HepG2 (cell line): ENCODE measurements around the gene GALR2. TPM values are rescaled to one million over a fixed set of nuclear protein-coding genes. Genes with fewer than 3 reads are reported as not detected.
A peak's percentile ranks its signal among the peaks of the same experiment; 100 is the strongest.

Source experiments
- EED ChIP-seq: sonication (generic); formaldehyde crosslinking; IDR thresholded peaks from 2 replicates; pipeline ENCODE4 v1.5.0; 2020; ENCODE audit warnings: mild to moderate bottlenecking, missing genetic modification reagents
- FLYWCH1 ChIP-seq: sonication (generic); formaldehyde crosslinking; IDR thresholded peaks from 2 replicates; pipeline ENCODE4 v1.8.1; 2023; ENCODE audit warnings: mild to moderate bottlenecking, missing genetic modification reagents
- FOXK1 ChIP-seq: sonication (generic); formaldehyde crosslinking; IDR thresholded peaks from 2 replicates; pipeline ENCODE4 v1.4.0; 2020; ENCODE audit warnings: low read depth, missing genetic modification reagents, borderline replicate concordance
- FOXM1 ChIP-seq: sonication (generic); formaldehyde crosslinking; IDR thresholded peaks from 2 replicates; pipeline ENCODE4 v1.5.0; 2020; ENCODE audit warnings: missing genetic modification reagents
- HDAC1 ChIP-seq: sonication (generic); formaldehyde crosslinking; IDR thresholded peaks from 2 replicates; pipeline ENCODE4 v1.5.1; 2020; ENCODE audit warnings: mild to moderate bottlenecking, missing genetic modification reagents
- HNF1A ChIP-seq, 2 experiments: sonication (generic) in 1 of 2; formaldehyde crosslinking in 1 of 2; IDR thresholded peaks; 2 replicates each; pipeline versions ENCODE4 v1.4.0 to v1.6.1; 2016 to 2020; ENCODE audit warnings: borderline replicate concordance in 1 of 2, low read depth in 1 of 2, mild to moderate bottlenecking in 1 of 2, missing genetic modification reagents in 1 of 2
- HNRNPLL ChIP-seq: fragments of 200-400 bp; formaldehyde crosslinking; IDR thresholded peaks from 2 replicates; pipeline ENCODE4 v1.6.1; 2017; ENCODE audit warnings: mild to moderate bottlenecking, low read depth, low read length; ENCODE audit not compliant: poor library complexity, severe bottlenecking
- IKZF1 ChIP-seq: fragments of 450-650 bp; IDR thresholded peaks from 2 replicates; pipeline ENCODE4 v1.7.1; 2016
- MBNL3 ChIP-seq: fragments of 250-450 bp; sonication (Bioruptor Pico); conservative IDR thresholded peaks from 2 replicates; pipeline ENCODE4 v1.8.0; 2022; ENCODE audit warnings: mild to moderate bottlenecking, inconsistent platforms
- MTF1 ChIP-seq: sonication (generic); formaldehyde crosslinking; IDR thresholded peaks from 2 replicates; pipeline ENCODE4 v1.5.0; 2020; ENCODE audit warnings: missing genetic modification reagents
- MZF1 ChIP-seq: sonication (generic); formaldehyde crosslinking; IDR thresholded peaks from 2 replicates; pipeline ENCODE4 v1.8.1; 2023; ENCODE audit warnings: mild to moderate bottlenecking, missing genetic modification reagents, borderline replicate concordance
- NFE2L2 ChIP-seq: fragments of 150-350 bp; IDR thresholded peaks from 2 replicates; pipeline ENCODE4 v1.6.1; 2014; ENCODE audit warnings: low read length
- NONO ChIP-seq, 2 experiments: fragments of 450-650 bp in 1 of 2; sonication (generic) in 1 of 2; formaldehyde crosslinking in 1 of 2; IDR thresholded peaks in 1 of 2; conservative IDR thresholded peaks in 1 of 2; 2 replicates each; pipeline versions ENCODE4 v1.6.1 to v1.8.0; 2017 to 2022; ENCODE audit warnings: mild to moderate bottlenecking in 1 of 2, missing genetic modification reagents in 1 of 2, moderate library complexity in 1 of 2
- RAD51 ChIP-seq: fragments of 450-650 bp; IDR thresholded peaks from 2 replicates; pipeline ENCODE4 v1.6.1; 2016; ENCODE audit warnings: borderline replicate concordance
- REPIN1 ChIP-seq: sonication (generic); formaldehyde crosslinking; IDR thresholded peaks from 2 replicates; pipeline ENCODE4 v1.8.0; 2022; ENCODE audit warnings: missing genetic modification reagents, low read depth, mild to moderate bottlenecking, borderline replicate concordance
- SAP130 ChIP-seq: IDR thresholded peaks from 2 replicates; pipeline ENCODE4 v1.6.1; 2016; ENCODE audit warnings: low read depth
- SKI ChIP-seq: fragments of 450-650 bp; IDR thresholded peaks from one replicate; pipeline ENCODE4 v1.6.1; 2018; ENCODE audit warnings: mild to moderate bottlenecking; ENCODE audit not compliant: partially characterized antibody
- XRCC5 ChIP-seq: fragments of 200-400 bp; formaldehyde crosslinking; optimal IDR thresholded peaks from 2 replicates; pipeline ENCODE3; 2017; ENCODE audit warnings: mild to moderate bottlenecking, low read length
- ZBTB20 ChIP-seq: sonication (generic); formaldehyde crosslinking; IDR thresholded peaks from 2 replicates; pipeline ENCODE4 v1.8.1; 2023; ENCODE audit warnings: missing genetic modification reagents, low read depth, mild to moderate bottlenecking, borderline replicate concordance
- ZFP82 ChIP-seq: sonication (generic); formaldehyde crosslinking; IDR thresholded peaks from 2 replicates; pipeline ENCODE4 v1.5.1; 2020; ENCODE audit warnings: mild to moderate bottlenecking, missing genetic modification reagents, borderline replicate concordance
- ZNF20 ChIP-seq: sonication (generic); formaldehyde crosslinking; IDR thresholded peaks from 2 replicates; pipeline ENCODE4 v1.4.0; 2020; ENCODE audit warnings: mild to moderate bottlenecking, moderate library complexity, missing genetic modification reagents
- ZNF34 ChIP-seq: sonication (generic); formaldehyde crosslinking; IDR thresholded peaks from 2 replicates; pipeline ENCODE4 v1.4.0; 2020; ENCODE audit warnings: mild to moderate bottlenecking, missing genetic modification reagents, borderline replicate concordance
- ZNF496 ChIP-seq: sonication (generic); formaldehyde crosslinking; IDR thresholded peaks from 2 replicates; pipeline ENCODE4 v1.8.1; 2023; ENCODE audit warnings: mild to moderate bottlenecking, moderate library complexity, missing genetic modification reagents; ENCODE audit not compliant: insufficient replicate concordance
- ZNF501 ChIP-seq: sonication (generic); formaldehyde crosslinking; IDR thresholded peaks from 2 replicates; pipeline ENCODE4 v1.5.1; 2020; ENCODE audit warnings: mild to moderate bottlenecking, moderate library complexity, missing genetic modification reagents
- ZNF619 ChIP-seq: sonication (generic); formaldehyde crosslinking; IDR thresholded peaks from 2 replicates; pipeline ENCODE4 v1.4.0; 2020; ENCODE audit warnings: mild to moderate bottlenecking, missing genetic modification reagents
- ZNF629 ChIP-seq: sonication (generic); formaldehyde crosslinking; conservative IDR thresholded peaks from 2 replicates; pipeline ENCODE4 v1.5.0; 2020; ENCODE audit warnings: missing genetic modification reagents
- ZNF792 ChIP-seq: IDR thresholded peaks from 2 replicates; pipeline ENCODE4 v1.6.1; 2016
- ZSCAN22 ChIP-seq: sonication (generic); formaldehyde crosslinking; IDR thresholded peaks from 2 replicates; pipeline ENCODE4 v1.4.0; 2020; ENCODE audit warnings: mild to moderate bottlenecking, missing genetic modification reagents
- polyA plus RNA-seq, 8 experiments: library from polyadenylated mRNA; depleted of rRNA in 3 of 8; stranded (reverse) in 7 of 8; unstranded in 1 of 8; fragments of >200 nt; fragmentation: Illumina TruSeq in 4 of 8; extraction: Trizol in 4 of 8; gene quantifications; 2 replicates each; pipeline versions ENCODE4 v1.2.1 to v1.2.3, GENCODE V29; 2011 to 2016; ENCODE audit warnings: low read depth in 4 of 8, missing spikeins in 1 of 8, mixed read lengths in 1 of 8; ENCODE audit not compliant: insufficient read depth in 1 of 8
- total RNA-seq, 5 experiments: library from RNA; depleted of rRNA; stranded (reverse); fragments of >200 nt; fragmentation: Illumina TruSeq; extraction: Trizol; gene quantifications; 2 replicates each; pipeline ENCODE4 v1.2.3, GENCODE V29; 2016; ENCODE audit warnings: low read depth in 1 of 5

GALR2 gene
- total and polyA plus RNA-seq, 2 of the 13 experiments (the other 11 are each of a cell fraction or from before 2014, with no cell fraction given), result 0.48 to 0.58 TPM

- TF ChIP-seq HNF1A (IDR thresholded peaks at IDR 0.05; ENCODE audit: low read depth) (0 out of 2 replicates have a peak, but pooled peaks have one; percentile 29), HNF1A (CRISPR knock-in tag; IDR thresholded peaks at IDR 0.05; ENCODE audit: borderline replicate concordance) (no peak), ZNF496 (CRISPR knock-in tag) (no peak), NONO (IDR thresholded peaks at IDR 0.05) (no peak), NONO (CRISPR knock-in tag; conservative IDR thresholded peaks at IDR 0.05) (peak; percentile 38), HNRNPLL (peak; percentile 70), FOXM1 (CRISPR knock-in tag) (no peak), ZNF34 (CRISPR knock-in tag) (no peak), ZSCAN22 (CRISPR knock-in tag) (peak; percentile 9; the same call in 1 of the 2 replicates), ZNF501 (CRISPR knock-in tag) (peak; percentile 79), REPIN1 (peak; percentile 64; the same call in 1 of the 2 replicates), SAP130 (peak; percentile 83), NFE2L2 (no peak), FOXK1 (CRISPR knock-in tag) (peak; percentile 78; the same call in 1 of the 2 replicates), XRCC5 (peak; percentile 81), MZF1 (CRISPR knock-in tag) (no peak; the same call in 1 of the 2 replicates), ZBTB20 (CRISPR knock-in tag) (peak; percentile 36; the same call in 1 of the 2 replicates), RAD51 (no peak), ZNF792 (CRISPR knock-in tag) (no peak), ZFP82 (peak; percentile 95), ZNF20 (CRISPR knock-in tag) (no peak), ZNF629 (CRISPR knock-in tag) (no peak), IKZF1 (no peak), SKI (no peak), HDAC1 (CRISPR knock-in tag) (peak; percentile 94), ZNF619 (CRISPR knock-in tag) (no peak; the same call in 1 of the 2 replicates), FLYWCH1 (CRISPR knock-in tag) (no peak), EED (no peak; the same call in 1 of the 2 replicates), MTF1 (no peak), MBNL3 (no peak)
Observed at GRCh38 chr17:76103274-76104139, 28.9 kb downstream of the GALR2 start, which contains the start of gene EXOC7 (continued).
